ENCODE data around the gene SPTBN5.

Gene SPTBN5

GRCh38 chr15:41893422-41894250 lies at the start of gene SPTBN5:
Gene SPTBN5 (minus strand): TSS chr15:41894053. CDS start chr15:41893497, 556 bp downstream.
- Histone ChIP-seq H4K20me1 (ENCODE audit: insufficient read depth, low read length) (no peaks in the 10 kb centered on the region), H3K9me3 (replicated peaks; ENCODE audit: insufficient read depth, low read length) (no peaks in the 10 kb centered on the region), H2AFZ (ENCODE audit: low read length) (no peak within 1 kb of the TSS), H3K4me2 (ENCODE audit: low read depth, low read length) (no peak within 1 kb of the TSS), H3K27ac (ENCODE audit: low read length) (no peak within 1 kb of the TSS), H3K4me1 (ENCODE audit: low read length) (0 out of 2 replicates have a peak, but pooled peaks cover 1% of the 10 kb centered on the region), H3K79me2 (ENCODE audit: low read length) (no peaks in the 10 kb centered on the region), H3K27me3 (replicated peaks; ENCODE audit: insufficient read depth, low read length) (no peaks in the 10 kb centered on the region), H3F3A (ENCODE audit: insufficient read depth, low read length) (no peaks in the 10 kb centered on the region), H3K9ac (ENCODE audit: low read length) (no peak within 1 kb of the TSS), H3K4me3 (ENCODE audit: low read length) (no peak within 1 kb of the TSS), H3K9me2 (replicated peaks; ENCODE audit: insufficient read depth, low read length) (no peaks in the 10 kb centered on the region), H3K36me3 (replicated peaks; ENCODE audit: insufficient read depth, low read length) (no peaks in the 10 kb centered on the region)
- no peak for DNase-seq
- TF ChIP-seq CTCF (IDR thresholded peaks at IDR 0.05; ENCODE audit: low read length) (no peak), EZH2phosphoT487 (IDR thresholded peaks at IDR 0.05; ENCODE audit: low read length) (no peak), EZH2 (optimal IDR thresholded peaks at IDR 0.05; ENCODE audit: low read depth, low read length) (no peak)

GRCh38 chr15:41942886-41943285 lies 49.0 kb upstream of the SPTBN5 start:
- H3K27ac ChIP-seq (ENCODE audit: low read length): no peak overlapping the region
- no peak for TF ChIP-seq CTCF (IDR thresholded peaks at IDR 0.05; ENCODE audit: low read length)
- H3K9ac ChIP-seq (ENCODE audit: low read length): no peak overlapping the region
- no peaks in the 10 kb centered on the region for H3F3A ChIP-seq (ENCODE audit: insufficient read depth, low read length)
- H3K27me3 ChIP-seq (replicated peaks; ENCODE audit: insufficient read depth, low read length): no peaks in the 10 kb centered on the region
- H3K4me2 ChIP-seq (ENCODE audit: low read depth, low read length): no peak overlapping the region
- H3K4me1 ChIP-seq (ENCODE audit: low read length): no peaks in the 10 kb centered on the region
- DNase-seq: no peak
- no peaks in the 10 kb centered on the region for H3K9me3 ChIP-seq (replicated peaks; ENCODE audit: insufficient read depth, low read length)
- no peak overlapping the region for H2AFZ ChIP-seq (ENCODE audit: low read length)
- no peaks in the 10 kb centered on the region for H3K36me3 ChIP-seq (replicated peaks; ENCODE audit: insufficient read depth, low read length)
- H3K79me2 ChIP-seq (ENCODE audit: low read length): no peaks in the 10 kb centered on the region
- H3K9me2 ChIP-seq (replicated peaks; ENCODE audit: insufficient read depth, low read length): no peaks in the 10 kb centered on the region
- H3K4me3 ChIP-seq (ENCODE audit: low read length): no peak overlapping the region
- H4K20me1 ChIP-seq (ENCODE audit: insufficient read depth, low read length): no peaks in the 10 kb centered on the region

- Histone ChIP-seq H3K4me1 (ENCODE audit: low read length) (no peaks in the 10 kb centered on the region), H3K27me3 (replicated peaks; ENCODE audit: insufficient read depth, low read length) (no peaks in the 10 kb centered on the region), H3K4me3 (ENCODE audit: low read length) (no peak overlapping the region), H3F3A (ENCODE audit: insufficient read depth, low read length) (no peaks in the 10 kb centered on the region), H3K36me3 (replicated peaks; ENCODE audit: insufficient read depth, low read length) (no peaks in the 10 kb centered on the region), H3K27ac (ENCODE audit: low read length) (no peak overlapping the region), H3K4me2 (ENCODE audit: low read depth, low read length) (no peak overlapping the region), H4K20me1 (ENCODE audit: insufficient read depth, low read length) (no peaks in the 10 kb centered on the region), H2AFZ (ENCODE audit: low read length) (no peak overlapping the region), H3K79me2 (ENCODE audit: low read length) (no peaks in the 10 kb centered on the region), H3K9me2 (replicated peaks; ENCODE audit: insufficient read depth, low read length) (no peaks in the 10 kb centered on the region), H3K9ac (ENCODE audit: low read length) (no peak overlapping the region), H3K9me3 (replicated peaks; ENCODE audit: insufficient read depth, low read length) (no peaks in the 10 kb centered on the region)
- DNase-seq: no peak
- TF ChIP-seq EZH2phosphoT487 (IDR thresholded peaks at IDR 0.05; ENCODE audit: low read length) (no peak), CTCF (IDR thresholded peaks at IDR 0.05; ENCODE audit: low read length) (no peak), EZH2 (optimal IDR thresholded peaks at IDR 0.05; ENCODE audit: low read depth, low read length) (no peak)
These were observed 48.0 kb upstream of the SPTBN5 start for GRCh38 chr15:41941644-41942415.

Measured in MM.1S (cell line).